GM21825 (cell line): Measurements from ENCODE around the gene ACOX3.
A peak's percentile ranks its signal among the peaks of the same experiment; 100 is the strongest.
"Not testable (repeated sequence)": the region's sequence is repeated elsewhere in the genome, so short reads cannot be mapped to it uniquely, and the experiment has no call there.

Experiments
- ATAC-seq: cut with Tn5 transposase; IDR thresholded peaks from one replicate; pipeline ENCODE4 v1.9.1; 2021; ENCODE audit warnings: mild to moderate bottlenecking, moderate library complexity; ENCODE audit not compliant: unreplicated experiment

ACOX3 gene

DNA sequence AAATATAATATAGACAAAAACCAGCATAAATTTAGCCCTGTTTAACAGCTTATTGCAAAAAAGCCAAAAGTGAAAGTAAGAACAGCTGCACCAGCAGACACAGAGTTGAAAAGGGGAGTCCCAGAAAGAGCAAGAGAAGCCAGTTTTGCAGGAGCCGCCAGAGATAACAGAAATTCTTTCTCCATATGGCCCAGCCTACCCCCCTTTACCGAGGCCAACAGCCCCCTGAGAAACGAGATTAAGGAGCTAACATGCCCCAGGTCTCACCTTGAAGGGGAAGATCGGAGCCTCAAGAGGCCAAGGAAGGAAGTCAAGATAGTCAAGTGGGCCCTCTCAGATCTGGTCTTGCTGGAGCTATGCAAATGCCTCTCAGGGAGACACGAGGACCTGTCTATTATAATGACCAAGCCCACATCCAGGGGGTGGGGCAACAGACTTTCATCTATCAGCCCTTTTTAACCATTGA lies 4.8 kb downstream of the ACOX3 start:
- ATAC-seq, result peak; percentile 44

GRCh38 chr4:8434251-8435073 lies 6.1 kb downstream of the ACOX3 start:
- ATAC-seq, result no peak

DNA sequence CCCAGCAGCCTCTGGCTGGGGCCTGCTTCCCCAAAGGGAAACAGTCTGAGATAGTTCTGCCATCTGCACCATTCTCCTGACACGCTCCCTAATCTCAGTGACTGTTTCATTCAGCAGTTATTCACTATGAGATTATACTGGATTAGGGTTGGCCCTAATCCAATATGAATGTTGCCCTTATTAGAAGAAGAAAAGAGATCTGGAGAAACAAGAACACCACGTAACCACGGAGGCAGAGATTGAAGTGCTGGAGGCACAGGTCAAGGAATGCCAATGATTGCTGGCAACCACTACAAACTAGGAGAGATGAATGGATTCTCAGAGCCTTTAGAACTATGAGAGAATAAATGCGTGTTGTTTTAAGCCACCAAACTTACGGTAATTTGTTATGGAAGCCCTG lies 7.4 kb downstream of the ACOX3 start:
- no peak for ATAC-seq

DNA sequence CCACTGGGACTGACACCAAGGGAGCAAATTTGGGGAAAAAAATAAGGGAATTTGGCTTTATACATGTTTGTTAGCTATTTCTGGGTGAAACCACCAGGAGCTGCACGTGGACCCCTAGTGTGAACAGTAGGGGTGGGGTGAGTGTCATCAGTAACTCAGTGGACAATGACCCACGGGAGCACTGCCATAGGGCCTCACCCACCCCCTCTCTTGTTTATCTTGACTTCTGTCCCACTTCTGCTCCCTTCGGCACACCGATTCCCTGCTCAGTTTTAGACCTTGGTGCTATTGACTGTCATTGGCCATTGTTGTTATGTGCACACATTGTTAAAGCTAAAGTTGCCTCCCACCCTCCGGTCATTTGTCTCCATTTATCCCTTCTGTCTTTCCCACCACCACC lies 9.0 kb downstream of the ACOX3 start:
- no peak for ATAC-seq

- peak; percentile 86 for ATAC-seq
Observed at GRCh38 chr4:8428288-8429097, 12.0 kb downstream of the ACOX3 start.

DNA sequence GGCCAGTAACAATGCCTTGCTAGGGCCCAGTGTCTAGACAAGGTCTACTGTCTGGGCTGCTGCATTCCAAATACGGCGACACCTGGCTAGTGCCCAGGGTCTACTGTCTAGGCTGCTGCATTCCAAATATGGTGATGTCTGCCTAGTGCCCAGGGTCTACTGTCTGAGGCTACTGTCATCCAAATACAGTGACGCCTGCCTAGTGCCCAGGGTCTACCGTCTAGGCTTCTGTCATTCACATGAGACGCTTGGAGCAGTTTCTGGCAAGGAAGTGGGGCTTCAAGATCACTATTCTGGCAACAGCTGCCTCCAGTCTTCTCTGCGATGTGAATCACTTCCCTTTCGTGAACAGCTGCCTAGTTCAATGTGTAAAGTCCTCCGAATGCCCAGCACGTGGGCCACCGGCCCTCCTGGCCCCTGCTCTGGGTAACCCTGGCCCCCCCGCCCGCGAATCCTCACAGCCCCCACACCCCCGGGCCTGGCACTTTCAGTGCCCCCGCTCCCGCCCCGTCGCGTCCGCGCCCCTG lies 12.7 kb downstream of the ACOX3 start:
- peak; percentile 49 for ATAC-seq

DNA sequence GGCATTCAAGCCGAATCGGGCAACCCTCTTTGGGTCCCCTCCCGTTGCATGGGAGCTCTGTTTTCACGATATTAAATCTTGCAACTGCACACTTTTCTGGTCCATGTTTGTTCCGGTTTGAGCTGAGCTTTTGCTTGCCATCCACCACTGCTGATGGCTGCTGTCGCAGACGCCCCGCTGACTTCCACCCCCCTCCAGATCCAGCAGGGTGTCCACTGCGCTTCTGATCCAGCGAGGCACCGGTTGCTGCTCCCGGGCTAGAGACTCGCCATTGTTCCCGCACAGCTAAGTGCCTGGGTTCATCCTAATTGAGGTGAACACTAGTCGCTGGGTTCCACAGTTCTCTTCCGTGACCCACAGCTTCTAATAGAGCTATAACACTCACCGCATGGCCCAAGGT lies 13.3 kb downstream of the ACOX3 start:
- no peak for ATAC-seq

DNA sequence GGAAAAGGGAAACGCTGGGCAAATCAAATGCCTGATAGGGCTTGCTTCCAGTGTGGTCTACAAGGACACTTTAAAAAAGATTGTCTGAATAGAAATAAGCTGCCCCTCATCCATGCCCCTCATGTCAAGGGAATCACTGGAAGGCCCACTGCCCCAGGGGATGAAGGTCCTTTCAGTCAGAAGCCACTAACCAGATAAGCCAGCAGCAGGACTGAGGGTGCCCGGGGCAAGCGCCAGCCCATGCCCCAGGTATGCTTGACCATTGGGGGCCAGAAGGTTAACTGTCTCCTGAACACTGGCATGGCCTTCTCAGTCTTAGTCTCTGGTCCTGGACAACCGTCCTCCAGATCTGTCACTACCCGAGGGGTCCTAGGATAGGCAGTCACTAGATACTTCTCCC lies 17.7 kb downstream of the ACOX3 start:
- ATAC-seq, result no peak

- no peak for ATAC-seq
Observed at GRCh38 chr4:8422327-8422726, 18.2 kb downstream of the ACOX3 start.

DNA sequence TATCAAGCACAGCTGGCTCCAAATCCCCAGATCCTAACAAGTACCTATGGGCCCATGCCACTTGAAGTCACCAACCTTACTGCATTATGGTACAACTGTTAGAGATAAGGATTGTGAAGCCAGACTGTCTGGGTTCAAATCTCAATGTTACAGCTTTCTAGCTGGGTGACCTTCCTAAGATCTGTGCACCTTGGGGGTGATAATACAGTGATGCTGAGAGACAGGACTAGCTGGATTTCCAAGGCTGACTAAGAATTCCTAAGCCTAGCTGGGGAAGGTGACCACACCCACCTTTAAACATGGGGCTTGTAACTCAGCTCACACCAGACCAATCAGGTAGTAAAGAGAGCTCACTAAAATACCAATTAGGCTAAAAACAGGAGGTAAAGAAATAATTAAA lies 20.4 kb downstream of the ACOX3 start:
- ATAC-seq, result not testable (repeated sequence)

DNA sequence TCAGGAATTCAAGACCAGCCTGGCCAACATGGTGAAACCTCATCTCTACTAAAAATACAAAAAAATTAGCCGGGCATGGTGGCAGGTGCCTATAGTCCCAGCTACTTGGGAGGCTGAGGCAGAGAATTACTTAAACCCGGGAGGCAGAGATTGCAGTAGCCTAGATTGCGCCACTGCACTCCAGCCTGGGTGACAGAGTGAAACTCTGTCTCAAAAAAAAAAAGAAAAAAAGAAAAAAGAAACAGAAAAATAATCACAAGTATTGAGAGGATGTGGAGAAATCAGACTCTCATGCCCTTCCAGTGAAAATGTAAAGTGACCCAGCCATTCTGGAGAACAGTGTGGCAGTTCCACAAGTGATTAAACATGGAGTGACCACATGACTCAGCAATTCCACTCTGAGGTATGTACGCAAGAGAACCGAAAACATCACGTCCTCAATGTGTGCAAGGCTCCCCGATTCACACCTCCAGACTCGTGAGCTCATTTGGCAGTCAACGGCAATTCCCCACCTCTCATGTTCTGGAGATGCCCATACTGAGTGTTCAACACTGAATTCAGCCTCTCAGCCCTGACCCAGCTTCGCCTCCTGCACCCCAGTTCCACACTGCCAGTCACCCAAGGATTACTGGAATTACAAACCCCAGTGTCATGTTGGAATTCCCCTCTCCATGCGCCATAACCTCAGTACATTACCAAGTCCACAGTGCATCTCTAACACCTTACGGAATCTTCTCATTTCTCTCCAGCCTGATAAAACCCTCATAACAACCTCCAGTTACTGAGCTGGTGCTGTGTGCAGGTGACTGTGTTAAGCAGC lies 21.1 kb downstream of the ACOX3 start:
- ATAC-seq, result no peak

DNA sequence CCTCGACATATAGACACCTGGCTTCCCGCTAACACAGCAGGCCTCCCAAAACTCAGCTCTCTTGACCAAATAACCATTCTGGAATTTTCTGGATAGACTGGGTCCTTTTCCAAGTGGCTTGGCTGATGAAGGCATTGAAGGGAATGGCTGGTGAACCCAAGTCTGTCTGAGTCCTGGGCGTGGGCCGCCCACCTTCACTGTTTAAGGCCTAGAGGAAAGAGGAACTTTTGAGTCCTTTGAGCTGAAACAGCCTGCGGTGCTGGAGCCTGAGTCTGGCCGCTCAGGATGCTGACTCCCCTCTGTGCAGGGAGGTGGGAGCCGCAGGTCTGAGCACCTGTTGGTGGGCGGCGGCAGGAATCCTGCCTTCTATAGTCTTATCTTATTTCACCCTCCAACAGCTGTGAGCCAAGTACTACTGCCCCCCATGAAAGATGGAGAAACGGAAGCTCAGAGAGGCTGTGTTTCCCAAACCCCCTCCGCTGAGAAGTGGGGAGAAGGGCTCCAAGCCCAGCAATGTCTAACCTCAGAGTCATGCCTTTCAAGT lies 23.4 kb downstream of the ACOX3 start:
- no peak for ATAC-seq

GRCh38 chr4:8414377-8414776 lies 26.1 kb downstream of the ACOX3 start:
- no peak for ATAC-seq

DNA sequence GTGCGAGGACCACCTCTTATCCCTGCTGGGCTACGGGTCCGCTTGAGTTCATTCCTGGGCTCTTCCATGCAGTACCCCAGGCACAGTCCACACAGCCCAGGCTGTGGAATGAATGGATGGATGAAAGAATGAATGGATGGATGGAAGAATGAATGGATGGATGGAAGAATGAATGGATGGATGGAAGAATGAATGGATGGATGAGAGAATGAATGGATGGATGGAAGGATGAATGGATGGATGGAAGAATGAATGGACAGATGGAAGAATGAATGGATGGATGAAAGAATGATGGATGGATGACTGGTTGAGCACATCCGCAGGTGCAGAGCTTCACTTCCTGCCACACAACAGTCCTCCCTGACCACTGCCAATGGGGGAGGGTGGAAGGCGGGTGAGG lies 28.2 kb downstream of the ACOX3 start:
- no peak for ATAC-seq

GRCh38 chr4:8411351-8412180 lies 29.0 kb downstream of the ACOX3 start:
- ATAC-seq, result no peak

- no peak for ATAC-seq
Observed at GRCh38 chr4:8410641-8411271, 29.8 kb downstream of the ACOX3 start.

- ATAC-seq, result no peak
Observed at GRCh38 chr4:8410066-8410625, 30.4 kb downstream of the ACOX3 start.

- no peak for ATAC-seq
Observed at GRCh38 chr4:8409264-8410065, 31.1 kb downstream of the ACOX3 start.
